Measurements from ENCODE around the gene SDHAF3.
"Not testable (repeated sequence)": the region's sequence is repeated elsewhere in the genome, so short reads cannot be mapped to it uniquely, and the experiment has no call there.

Gene SDHAF3

GRCh38 chr7:97120713-97121457 lies 3.4 kb downstream of the SDHAF3 start:
- no peaks in the 10 kb centered on the region for H3K27me3 ChIP-seq (ENCODE audit: insufficient read depth, poor library complexity, severe bottlenecking)
- no peak for TF ChIP-seq CTCF (IDR thresholded peaks at IDR 0.05; ENCODE audit: poor library complexity, severe bottlenecking)
- H3K4me3 ChIP-seq (ENCODE audit: severe bottlenecking) = no peak overlapping the region

DNA sequence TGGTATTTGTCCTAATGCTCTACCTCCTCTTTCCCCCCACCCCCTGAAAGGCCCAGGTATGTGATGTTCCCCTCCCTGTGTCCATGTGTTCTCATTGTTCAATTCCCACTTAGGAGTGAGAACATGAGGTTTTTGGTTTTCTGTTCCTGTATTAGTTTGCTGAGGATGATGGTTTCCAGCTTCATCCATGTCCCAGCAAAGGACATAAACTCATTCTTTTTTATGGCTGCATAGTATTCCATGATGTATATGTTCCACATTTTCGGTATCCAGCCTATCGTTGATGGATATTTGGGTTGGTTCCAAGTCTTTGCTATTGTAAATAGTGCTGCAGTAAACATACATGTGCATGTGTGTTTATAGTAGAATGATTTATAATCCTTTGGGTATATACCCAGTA lies 5.6 kb downstream of the SDHAF3 start:
- not testable (repeated sequence) for H3K27ac ChIP-seq (ENCODE audit: poor library complexity, severe bottlenecking); H3K4me3 ChIP-seq (ENCODE audit: severe bottlenecking); ATAC-seq (ENCODE audit: low read depth); H3K9me3 ChIP-seq (ENCODE audit: severe bottlenecking); H3K4me1 ChIP-seq (ENCODE audit: insufficient read depth, poor library complexity, severe bottlenecking); H3K36me3 ChIP-seq (ENCODE audit: low read depth); H3K27me3 ChIP-seq (ENCODE audit: insufficient read depth, poor library complexity, severe bottlenecking); DNase-seq (ENCODE audit: low spot score)

More at GRCh38 chr7:97120713-97121457, 3.4 kb downstream of the SDHAF3 start:
- H3K27ac ChIP-seq (ENCODE audit: poor library complexity, severe bottlenecking) = no peak overlapping the region
- no peaks in the 10 kb centered on the region for H3K9me3 ChIP-seq (ENCODE audit: severe bottlenecking)
- H3K36me3 ChIP-seq (ENCODE audit: low read depth) = no peaks in the 10 kb centered on the region
- DNase-seq (ENCODE audit: low spot score) (no peak), ATAC-seq (ENCODE audit: low read depth) (no peak)
- H3K4me1 ChIP-seq (ENCODE audit: insufficient read depth, poor library complexity, severe bottlenecking) = no peaks in the 10 kb centered on the region

GRCh38 chr7:97126483-97127171 lies 9.1 kb downstream of the SDHAF3 start:
- H3K36me3 ChIP-seq (ENCODE audit: low read depth) = no peaks in the 10 kb centered on the region
- H3K4me1 ChIP-seq (ENCODE audit: insufficient read depth, poor library complexity, severe bottlenecking) = peaks cover 7% of the 10 kb centered on the region
- ATAC-seq (ENCODE audit: low read depth) = no peak
- TF ChIP-seq CTCF (IDR thresholded peaks at IDR 0.05; ENCODE audit: poor library complexity, severe bottlenecking) = no peak
- H3K27me3 ChIP-seq (ENCODE audit: insufficient read depth, poor library complexity, severe bottlenecking) = no peaks in the 10 kb centered on the region
- H3K4me3 ChIP-seq (ENCODE audit: severe bottlenecking) = no peak overlapping the region
- DNase-seq (ENCODE audit: low spot score) = no peak
- no peak overlapping the region for H3K27ac ChIP-seq (ENCODE audit: poor library complexity, severe bottlenecking)
- H3K9me3 ChIP-seq (ENCODE audit: severe bottlenecking) = no peaks in the 10 kb centered on the region

- Histone ChIP-seq H3K4me3 (ENCODE audit: severe bottlenecking) (no peak overlapping the region), H3K4me1 (ENCODE audit: insufficient read depth, poor library complexity, severe bottlenecking) (peaks cover 9% of the 10 kb centered on the region), H3K27me3 (ENCODE audit: insufficient read depth, poor library complexity, severe bottlenecking) (no peaks in the 10 kb centered on the region), H3K36me3 (ENCODE audit: low read depth) (no peaks in the 10 kb centered on the region), H3K27ac (ENCODE audit: poor library complexity, severe bottlenecking) (no peak overlapping the region), H3K9me3 (ENCODE audit: severe bottlenecking) (no peaks in the 10 kb centered on the region)
- no peak for ATAC-seq (ENCODE audit: low read depth)
- TF ChIP-seq CTCF (IDR thresholded peaks at IDR 0.05; ENCODE audit: poor library complexity, severe bottlenecking) = no peak
- no peak for DNase-seq (ENCODE audit: low spot score)
Measured at GRCh38 chr7:97128736-97129135, 11.2 kb downstream of the SDHAF3 start.

DNA sequence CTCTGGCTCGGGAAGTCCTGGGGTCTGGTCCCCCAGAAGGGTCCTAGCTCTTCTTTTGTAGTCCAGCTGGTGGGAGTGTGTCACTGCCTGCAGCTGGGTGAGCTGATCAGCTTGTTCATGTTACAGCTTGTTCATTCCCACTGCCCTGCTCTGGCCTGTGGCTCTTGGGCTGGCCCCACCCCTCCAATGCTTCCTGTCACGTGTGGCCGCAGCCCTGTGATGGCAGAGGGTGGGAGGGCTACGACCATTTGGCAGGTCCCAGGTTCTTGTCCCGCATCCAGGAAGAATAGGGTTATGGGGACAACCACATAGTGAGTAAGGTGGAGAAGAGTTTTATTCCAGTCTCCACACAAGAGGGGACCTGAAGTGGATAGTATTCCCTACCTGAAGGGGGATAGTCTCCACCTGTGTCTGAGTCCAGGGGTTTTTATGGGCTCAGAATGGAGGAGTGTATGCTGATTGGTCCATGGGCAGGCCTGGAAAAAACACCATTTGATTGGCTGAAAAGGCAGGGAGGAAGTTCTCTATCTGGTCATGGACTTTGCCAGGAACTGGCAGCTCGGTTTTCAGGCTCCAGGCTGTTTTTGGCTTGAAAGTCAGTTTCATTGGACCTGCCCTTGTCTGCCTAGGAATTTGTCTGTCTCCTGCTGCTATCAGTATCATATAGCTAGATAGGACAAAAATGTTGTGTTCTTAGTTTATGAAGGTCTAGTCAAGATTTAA lies 13.1 kb downstream of the SDHAF3 start:
- Histone ChIP-seq H3K27ac (ENCODE audit: poor library complexity, severe bottlenecking) (peak overlapping the region; percentile 29), H3K36me3 (ENCODE audit: low read depth) (no peaks in the 10 kb centered on the region), H3K4me1 (ENCODE audit: insufficient read depth, poor library complexity, severe bottlenecking) (peaks cover 9% of the 10 kb centered on the region), H3K9me3 (ENCODE audit: severe bottlenecking) (no peaks in the 10 kb centered on the region), H3K4me3 (ENCODE audit: severe bottlenecking) (no peak overlapping the region), H3K27me3 (ENCODE audit: insufficient read depth, poor library complexity, severe bottlenecking) (no peaks in the 10 kb centered on the region)
- ATAC-seq (ENCODE audit: low read depth) = peak; percentile 92
- DNase-seq (ENCODE audit: low spot score) = peak; percentile 58
- no peak for TF ChIP-seq CTCF (IDR thresholded peaks at IDR 0.05; ENCODE audit: poor library complexity, severe bottlenecking)
